GM12878 (cell line): ENCODE measurements around the gene GABBR2.

Experiments
- BRCA1 ChIP-seq: IDR thresholded peaks from 2 replicates; pipeline ENCODE4 v1.6.1; 2011; ENCODE audit warnings: low read depth, low read length, improper control_type of control experiment
- EP300 ChIP-seq, 2 experiments: fragments of 150-350 bp in 1 of 2; IDR thresholded peaks; 2 replicates each; pipeline ENCODE4 v1.6.1; 2011 to 2012; ENCODE audit warnings: low read depth in 2 of 2, low read length in 2 of 2, borderline replicate concordance in 1 of 2, improper control_type of control experiment in 1 of 2, inconsistent platforms in 1 of 2; ENCODE audit not compliant: control insufficient read depth in 1 of 2
- POLR2A ChIP-seq: IDR thresholded peaks from 2 replicates; pipeline ENCODE4 v1.6.1; 2011; ENCODE audit warnings: low read depth, mild to moderate bottlenecking, low read length
- RAD21 ChIP-seq: IDR thresholded peaks from 2 replicates; pipeline ENCODE4 v1.6.1; 2011; ENCODE audit warnings: mild to moderate bottlenecking, low read depth, low read length, moderate library complexity; ENCODE audit not compliant: insufficient read depth
- TF ChIP-seq, protein P1 (sequence below), 3 experiments: IDR thresholded peaks in 2 of 3; conservative IDR thresholded peaks in 1 of 3; 2 replicates each; pipeline ENCODE4 v1.5.1; 2011; ENCODE audit warnings: low read depth in 3 of 3, low read length in 3 of 3, mild to moderate bottlenecking in 3 of 3, control low read depth in 2 of 3, moderate library complexity in 2 of 3, inconsistent platforms in 1 of 3, mixed read lengths in 1 of 3; ENCODE audit not compliant: control insufficient read depth in 2 of 3, insufficient read depth in 1 of 3; ENCODE audit errors: extremely low read depth in 1 of 3
- TF ChIP-seq, protein P2 (sequence below): IDR thresholded peaks from 2 replicates; pipeline ENCODE4 v1.6.1; 2012; ENCODE audit warnings: low read depth, low read length, improper control_type of control experiment

DNA sequence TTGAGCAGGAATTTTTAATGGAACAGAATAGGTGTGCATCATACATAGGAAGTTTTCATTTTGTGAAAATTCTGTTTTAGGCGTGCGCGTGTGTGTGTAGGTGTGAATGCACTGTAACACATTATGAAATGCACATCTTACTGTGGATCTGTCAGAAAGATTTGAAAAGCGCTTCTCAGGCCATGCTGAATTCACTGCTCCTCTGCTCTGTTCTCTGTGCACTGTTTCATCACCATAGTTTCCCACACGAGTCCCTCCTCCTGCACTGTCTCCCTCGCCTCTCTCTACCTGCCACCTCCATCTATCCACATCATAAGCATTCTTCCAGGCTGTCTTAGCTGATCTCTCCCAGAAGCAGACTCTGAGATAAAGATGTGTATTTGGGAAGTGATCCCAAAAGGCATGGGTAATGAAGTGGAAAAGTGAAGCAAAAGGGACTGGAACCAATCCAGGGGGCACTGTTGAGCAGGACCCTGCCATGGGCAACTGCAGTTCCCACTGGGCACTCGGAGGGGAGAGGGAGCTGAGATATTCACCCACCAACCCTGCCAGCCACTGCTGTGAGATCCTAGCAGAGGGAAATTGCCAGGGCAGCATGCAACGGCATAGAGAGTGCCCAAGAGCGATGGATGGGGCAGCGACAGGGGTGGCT is 65.9 kb downstream of the GABBR2 start:
- TF ChIP-seq, protein P1, sequence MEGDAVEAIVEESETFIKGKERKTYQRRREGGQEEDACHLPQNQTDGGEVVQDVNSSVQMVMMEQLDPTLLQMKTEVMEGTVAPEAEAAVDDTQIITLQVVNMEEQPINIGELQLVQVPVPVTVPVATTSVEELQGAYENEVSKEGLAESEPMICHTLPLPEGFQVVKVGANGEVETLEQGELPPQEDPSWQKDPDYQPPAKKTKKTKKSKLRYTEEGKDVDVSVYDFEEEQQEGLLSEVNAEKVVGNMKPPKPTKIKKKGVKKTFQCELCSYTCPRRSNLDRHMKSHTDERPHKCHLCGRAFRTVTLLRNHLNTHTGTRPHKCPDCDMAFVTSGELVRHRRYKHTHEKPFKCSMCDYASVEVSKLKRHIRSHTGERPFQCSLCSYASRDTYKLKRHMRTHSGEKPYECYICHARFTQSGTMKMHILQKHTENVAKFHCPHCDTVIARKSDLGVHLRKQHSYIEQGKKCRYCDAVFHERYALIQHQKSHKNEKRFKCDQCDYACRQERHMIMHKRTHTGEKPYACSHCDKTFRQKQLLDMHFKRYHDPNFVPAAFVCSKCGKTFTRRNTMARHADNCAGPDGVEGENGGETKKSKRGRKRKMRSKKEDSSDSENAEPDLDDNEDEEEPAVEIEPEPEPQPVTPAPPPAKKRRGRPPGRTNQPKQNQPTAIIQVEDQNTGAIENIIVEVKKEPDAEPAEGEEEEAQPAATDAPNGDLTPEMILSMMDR (IDR thresholded peaks at IDR 0.05 in 2 of 3, conservative IDR thresholded peaks at IDR 0.05 in 1 of 3; ENCODE audit: control insufficient read depth in 2 of 3, extremely low read depth in 1 of 3, insufficient read depth in 1 of 3, low read depth in 3 of 3, low read length in 3 of 3): no peak
- TF ChIP-seq BRCA1: no peak
- TF ChIP-seq POLR2A: no peak
- TF ChIP-seq RAD21: no peak
- TF ChIP-seq EP300 (IDR thresholded peaks at IDR 0.05; ENCODE audit: borderline replicate concordance in 1 of 2, control insufficient read depth in 1 of 2, low read depth in 2 of 2, low read length in 2 of 2): no peak
- TF ChIP-seq, protein P2, sequence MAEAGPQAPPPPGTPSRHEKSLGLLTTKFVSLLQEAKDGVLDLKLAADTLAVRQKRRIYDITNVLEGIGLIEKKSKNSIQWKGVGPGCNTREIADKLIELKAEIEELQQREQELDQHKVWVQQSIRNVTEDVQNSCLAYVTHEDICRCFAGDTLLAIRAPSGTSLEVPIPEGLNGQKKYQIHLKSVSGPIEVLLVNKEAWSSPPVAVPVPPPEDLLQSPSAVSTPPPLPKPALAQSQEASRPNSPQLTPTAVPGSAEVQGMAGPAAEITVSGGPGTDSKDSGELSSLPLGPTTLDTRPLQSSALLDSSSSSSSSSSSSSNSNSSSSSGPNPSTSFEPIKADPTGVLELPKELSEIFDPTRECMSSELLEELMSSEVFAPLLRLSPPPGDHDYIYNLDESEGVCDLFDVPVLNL: no peak
